ENCODE data around the gene CLDND2. TPM values are rescaled to one million over a fixed set of nuclear protein-coding genes. Genes with fewer than 3 reads are reported as not detected.

CLDND2 gene
- total and polyA plus RNA-seq, 2 of the 8 experiments (the other 6 are each of a cell fraction or from before 2014, with no cell fraction given): 0.21 to 0.56 TPM

GRCh38 chr19:51346742-51347141 is 22.1 kb downstream of the CLDND2 start:
- Histone ChIP-seq H4K20me1 (replicated peaks in 1 of 2; ENCODE audit: control insufficient read depth in 1 of 2, insufficient read depth in 2 of 2, low read length in 2 of 2) (peaks cover 0 to 3% of the 10 kb centered on the region in 2 experiments), H4K8ac (ENCODE audit: extremely low read depth, insufficient read depth, low read length) (no peak overlapping the region), H3K4me1 (replicated peaks in 1 of 4; ENCODE audit: control insufficient read depth in 3 of 4, insufficient read depth in 4 of 4, low read length in 3 of 4) (peaks cover 0 to 13% (median 10%) of the 10 kb centered on the region in 4 experiments; a peak in 6 of 7 replicates), H3K23me2 (ENCODE audit: low read depth, low read length) (0 out of 2 replicates have a peak, but pooled peaks cover 1% of the 10 kb centered on the region), H2BK12ac (ENCODE audit: low read depth, low read length) (no peak overlapping the region), H3K9ac (replicated peaks in 1 of 4; ENCODE audit: extremely low read depth in 1 of 4, low read depth in 3 of 4, low read length in 3 of 4) (no peak overlapping the region), H3K9me3 (ENCODE audit: insufficient read depth in 2 of 2, low read depth in 1 of 2, low read length in 1 of 2) (no peaks in the 10 kb centered on the region), H2BK120ac (replicated peaks; ENCODE audit: low read depth, low read length) (no peak overlapping the region), H3K18ac (ENCODE audit: extremely low read depth, low read length) (no peak overlapping the region), H4K5ac (ENCODE audit: insufficient read length, low read depth, low read length) (no peak overlapping the region), H2BK20ac (ENCODE audit: low read length) (no peak overlapping the region), H2AFZ (ENCODE audit: low read length) (no peak overlapping the region), H2BK15ac (ENCODE audit: low read length) (no peak overlapping the region), H3K56ac (replicated peaks; ENCODE audit: insufficient read length, low read depth, low read length) (no peak overlapping the region), H3K27me3 (replicated peaks in 1 of 4; ENCODE audit: control insufficient read depth in 3 of 4, extremely low read depth in 1 of 4, insufficient read depth in 3 of 4, low read length in 3 of 4) (peaks cover 0 to 2% (median 0%) of the 10 kb centered on the region in 4 experiments; a peak in 1 of 7 replicates), H3K23ac (ENCODE audit: insufficient read length) (no peak overlapping the region), H3K4me3 (ENCODE audit: extremely low read depth in 1 of 4, insufficient read depth in 2 of 4, low read depth in 3 of 4, low read length in 4 of 4) (no peak overlapping the region), H3K36me3 (ENCODE audit: control insufficient read depth in 2 of 4, insufficient read depth in 4 of 4, low read length in 3 of 4) (no peaks in the 10 kb centered on the region; a peak in 1 of 8 replicates), H4K91ac (replicated peaks; ENCODE audit: insufficient read length, low read length) (no peak overlapping the region), H3K4me2 (ENCODE audit: insufficient read depth in 1 of 2, low read depth in 2 of 2, low read length in 2 of 2) (no peak overlapping the region; a peak in 1 of 4 replicates), H3K79me1 (ENCODE audit: low read depth, low read length) (no peaks in the 10 kb centered on the region), H3K4ac (replicated peaks; ENCODE audit: insufficient read length, low read depth, low read length) (no peak overlapping the region), H3K79me2 (ENCODE audit: control insufficient read depth in 1 of 2, insufficient read depth in 2 of 2, low read length in 2 of 2) (no peaks in the 10 kb centered on the region), H2AK5ac (ENCODE audit: low read depth, low read length) (no peak overlapping the region), H3K14ac (ENCODE audit: insufficient read length) (no peak overlapping the region), H3K27ac (ENCODE audit: low read depth, low read length) (no peak overlapping the region), H2BK5ac (ENCODE audit: low read depth, low read length) (no peak overlapping the region)
- ChIA-PET POLR2A (ENCODE audit: partially characterized antibody) (no interaction called here), CTCF (ENCODE audit: partially characterized antibody) (interaction anchor here (0.9 to 1.5 kb wide), 3 partner anchors 75 to 167 kb away, joined by 3 to 6 read pairs (median 5); no protein-coding TSS in a partner anchor)
- DNase-seq (ENCODE audit: low read depth in 1 of 2, low spot score in 2 of 2): no peak
- 83% methylated on average over 16 of the region's 17 CpGs; no CpG with 5 or more reads in 1 of the 2 experiments for WGBS, 2 experiments (ENCODE audit: extremely low coverage in 1 of 2, insufficient coverage in 1 of 2, insufficient read length in 1 of 2, insufficient replicate concordance in 2 of 2, low coverage in 1 of 2, low lambda C conversion rate in 2 of 2, missing lambda C conversion rate in 1 of 2)
- TF ChIP-seq CTCF (IDR thresholded peaks at IDR 0.05; ENCODE audit: control extremely low read depth in 1 of 3, insufficient read depth in 1 of 3, low read depth in 1 of 3, low read length in 3 of 3): peak; percentile 37 to 54 (median 41)
- TF ChIP-seq RFX5 (IDR thresholded peaks at IDR 0.05; ENCODE audit: borderline replicate concordance, low read depth, low read length): no peak
- no peak for TF ChIP-seq NRF1 (IDR thresholded peaks at IDR 0.05; ENCODE audit: low read depth, low read length)
- TF ChIP-seq RAD21 (IDR thresholded peaks at IDR 0.05 in 1 of 2, conservative IDR thresholded peaks at IDR 0.05 in 1 of 2; ENCODE audit: low read depth in 2 of 2, low read length in 2 of 2): peak; percentile 27 to 43; a peak in 3 of 4 replicates
- TF ChIP-seq SP4 (IDR thresholded peaks at IDR 0.05; ENCODE audit: low read length): no peak
- TF ChIP-seq RNF2 (IDR thresholded peaks at IDR 0.05; ENCODE audit: borderline replicate concordance, low read depth, low read length, missing control alignments, poor library complexity, severe bottlenecking): no peak
- no peak for FAIRE-seq

Measured in H1 (cell line).